Colonic mucosa (tissue), 4 donors: ENCODE results near the gene HAVCR1. TPM values are rescaled to one million over a fixed set of nuclear protein-coding genes. Genes with fewer than 3 reads are reported as not detected.

Source experiments
- DNase-seq: peaks from one replicate; pipeline ENCODE4 v3.0.0-alpha.2; 2020
- H3K27ac ChIP-seq: fragments of 200-600 bp; one replicate; pipeline ENCODE4 v1.8.0; 2021
- H3K27me3 ChIP-seq: fragments of 200-600 bp; one replicate; pipeline ENCODE4 v1.8.0; 2021
- H3K36me3 ChIP-seq: fragments of 200-600 bp; one replicate; pipeline ENCODE4 v1.8.0; 2021
- H3K4me1 ChIP-seq: fragments of 200-600 bp; one replicate; pipeline ENCODE4 v1.8.0; 2021; ENCODE audit warnings: mild to moderate bottlenecking
- H3K4me3 ChIP-seq: fragments of 200-600 bp; one replicate; pipeline ENCODE4 v1.8.0; 2021
- H3K9ac ChIP-seq, 2 donors: one replicate each; pipeline ENCODE4 v1.7.0; 2013; ENCODE audit warnings: control low read depth in 2 of 2, low read depth in 2 of 2, low read length in 2 of 2
- H3K9me3 ChIP-seq: fragments of 200-600 bp; one replicate; pipeline ENCODE4 v1.8.0; 2021
- intact Hi-C: fragments of 100-400 bp; cut with DNase I; formaldehyde crosslinking; loops from one replicate; pipeline ENCODE4 v1.14.1; 2022
- total RNA-seq, 2 donors: library from RNA; stranded (reverse); fragmentation: NEBNext Ultra II Directional in 1 of 2; extraction: Animal tissue kit (Norgen Biotek cat#: 25700) in 1 of 2; gene quantifications; one replicate each; pipeline ENCODE4 v1.2.1, GENCODE V29; 2021
- TF ChIP-seq, protein P1 (sequence below): fragments of 200-600 bp; IDR thresholded peaks from one replicate; pipeline ENCODE4 v1.8.0; 2022; ENCODE audit warnings: antibody characterized with exemption, mild to moderate bottlenecking
- donor health status: healthy.
- donor health status: DM: no; HTN: no; CAD: no.
- donor health status: DM: no; HTN: no; CAD: no.

Gene HAVCR1
- total RNA-seq, 2 donors from 2014 or later = 7.1 to 27.7 TPM

- Histone ChIP-seq H3K4me3 (no peak overlapping the region), H3K4me1 (no peaks in the 10 kb centered on the region), H3K36me3 (no peaks in the 10 kb centered on the region), H3K9ac (no peak overlapping the region), H3K27ac (no peak overlapping the region), H3K27me3 (no peaks in the 10 kb centered on the region), H3K9me3 (no peaks in the 10 kb centered on the region)
- DNase-seq = no peak
- intact Hi-C loops = no loop called here
- TF ChIP-seq, protein P1, sequence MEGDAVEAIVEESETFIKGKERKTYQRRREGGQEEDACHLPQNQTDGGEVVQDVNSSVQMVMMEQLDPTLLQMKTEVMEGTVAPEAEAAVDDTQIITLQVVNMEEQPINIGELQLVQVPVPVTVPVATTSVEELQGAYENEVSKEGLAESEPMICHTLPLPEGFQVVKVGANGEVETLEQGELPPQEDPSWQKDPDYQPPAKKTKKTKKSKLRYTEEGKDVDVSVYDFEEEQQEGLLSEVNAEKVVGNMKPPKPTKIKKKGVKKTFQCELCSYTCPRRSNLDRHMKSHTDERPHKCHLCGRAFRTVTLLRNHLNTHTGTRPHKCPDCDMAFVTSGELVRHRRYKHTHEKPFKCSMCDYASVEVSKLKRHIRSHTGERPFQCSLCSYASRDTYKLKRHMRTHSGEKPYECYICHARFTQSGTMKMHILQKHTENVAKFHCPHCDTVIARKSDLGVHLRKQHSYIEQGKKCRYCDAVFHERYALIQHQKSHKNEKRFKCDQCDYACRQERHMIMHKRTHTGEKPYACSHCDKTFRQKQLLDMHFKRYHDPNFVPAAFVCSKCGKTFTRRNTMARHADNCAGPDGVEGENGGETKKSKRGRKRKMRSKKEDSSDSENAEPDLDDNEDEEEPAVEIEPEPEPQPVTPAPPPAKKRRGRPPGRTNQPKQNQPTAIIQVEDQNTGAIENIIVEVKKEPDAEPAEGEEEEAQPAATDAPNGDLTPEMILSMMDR = no peak
These were observed 27.9 kb upstream of the HAVCR1 start for GRCh38 chr5:157086751-157087359.

- Histone ChIP-seq H3K27ac (no peak overlapping the region), H3K36me3 (no peaks in the 10 kb centered on the region), H3K4me1 (no peaks in the 10 kb centered on the region), H3K9me3 (no peaks in the 10 kb centered on the region), H3K27me3 (no peaks in the 10 kb centered on the region), H3K4me3 (no peak overlapping the region), H3K9ac (no peak overlapping the region)
- TF ChIP-seq, protein P1 = no peak
- DNase-seq = no peak
- intact Hi-C loops = no loop called here
These were observed 27.0 kb upstream of the HAVCR1 start for GRCh38 chr5:157085930-157086329.

DNA sequence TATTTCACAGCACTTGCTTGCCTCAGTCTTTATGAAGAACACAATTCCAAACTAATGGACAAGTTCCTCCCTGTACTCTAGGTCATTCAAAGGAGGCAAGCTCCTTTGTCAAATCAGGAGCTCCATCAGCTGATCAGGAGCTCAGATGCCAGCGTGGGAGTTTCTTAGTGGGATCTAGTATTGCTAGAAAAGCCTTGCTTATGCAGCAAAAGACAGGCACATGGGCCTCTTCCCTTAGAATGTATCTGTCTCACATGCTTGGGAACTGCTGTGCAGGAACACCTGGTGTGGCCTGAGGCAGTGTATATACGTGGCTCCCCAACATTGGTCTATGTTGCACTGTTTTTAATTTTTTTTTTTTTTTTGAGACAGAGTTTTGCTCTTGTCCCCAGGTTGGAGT is 21.4 kb upstream of the HAVCR1 start:
- Histone ChIP-seq H3K4me1 (no peaks in the 10 kb centered on the region), H3K36me3 (no peaks in the 10 kb centered on the region), H3K27me3 (no peaks in the 10 kb centered on the region), H3K9me3 (no peaks in the 10 kb centered on the region), H3K27ac (no peak overlapping the region), H3K4me3 (no peak overlapping the region), H3K9ac (no peak overlapping the region)
- intact Hi-C loops = no loop called here
- no peak for DNase-seq
- TF ChIP-seq, protein P1 = no peak

DNA sequence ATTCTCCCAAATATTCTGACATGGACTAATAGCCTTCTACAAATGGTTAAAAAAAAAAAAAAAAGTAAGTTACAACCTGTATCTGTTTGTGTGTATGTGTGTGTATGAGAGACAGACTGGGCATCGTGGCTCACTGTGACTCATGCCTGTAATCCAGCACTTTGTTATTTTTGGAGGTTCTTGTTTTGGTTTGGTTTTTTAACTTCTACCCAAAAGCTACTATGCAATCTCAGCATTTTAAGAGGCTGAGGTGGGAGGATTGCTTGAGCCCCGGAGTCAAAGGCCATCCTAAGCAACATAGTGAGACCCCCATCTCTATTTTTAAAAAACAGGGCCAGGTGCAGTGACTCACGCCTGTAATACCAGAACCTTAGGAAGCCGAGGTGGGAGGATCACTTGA is 17.6 kb upstream of the HAVCR1 start:
- H3K27me3 ChIP-seq = no peaks in the 10 kb centered on the region
- no peaks in the 10 kb centered on the region for H3K36me3 ChIP-seq
- no peak overlapping the region for H3K27ac ChIP-seq
- no peak overlapping the region for H3K4me3 ChIP-seq
- no peaks in the 10 kb centered on the region for H3K9me3 ChIP-seq
- intact Hi-C loops = no loop called here
- DNase-seq = no peak
- TF ChIP-seq, protein P1 = no peak
- H3K4me1 ChIP-seq = no peaks in the 10 kb centered on the region
- no peak overlapping the region for H3K9ac ChIP-seq

DNA sequence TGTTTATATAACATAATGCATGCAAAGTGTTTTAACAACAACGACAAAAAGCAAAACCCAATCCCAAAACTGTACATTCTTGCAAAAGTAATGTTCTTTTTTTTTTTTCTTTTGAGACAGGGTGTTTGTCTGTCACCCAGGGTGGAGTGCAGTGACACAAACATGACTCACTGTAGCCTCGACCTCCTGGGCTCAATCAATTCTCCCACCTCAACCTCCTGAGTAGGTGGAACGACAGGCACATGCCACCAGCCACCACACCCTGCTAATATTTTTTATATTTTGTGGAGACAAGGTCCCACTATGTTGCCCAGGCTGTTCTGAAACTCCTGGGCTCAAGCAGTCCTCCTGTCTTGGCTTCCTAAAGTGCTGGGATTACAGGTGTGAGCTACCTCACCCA is 13.6 kb upstream of the HAVCR1 start:
- TF ChIP-seq, protein P1 = no peak
- DNase-seq = no peak
- H3K27me3 ChIP-seq = no peaks in the 10 kb centered on the region
- no peak overlapping the region for H3K9ac ChIP-seq
- no peak overlapping the region for H3K4me3 ChIP-seq
- no peaks in the 10 kb centered on the region for H3K4me1 ChIP-seq
- no peaks in the 10 kb centered on the region for H3K9me3 ChIP-seq
- intact Hi-C loops = no loop called here
- H3K27ac ChIP-seq = no peak overlapping the region
- no peaks in the 10 kb centered on the region for H3K36me3 ChIP-seq
